HepG2 (cell line): ENCODE measurements around the gene SLC34A3. TPM values are rescaled to one million over a fixed set of nuclear protein-coding genes. Genes with fewer than 3 reads are reported as not detected.

Experiments used
- ATAC-seq: fragments of 200-7000 bp; cut with Tn5 transposase; 3 replicates; pipeline ENCODE4 v1.9.1; 2020; ENCODE audit warnings: mild to moderate bottlenecking, moderate library complexity
- BruUV-seq: library from RNA; stranded (reverse); fragments of 400-500 nt; replicated peaks from 2 replicates; lab custom pipeline; 2021; lab: Mats Ljungman, UMichigan
- CTCF ChIA-PET: fragments of 300-600 bp; formaldehyde crosslinking; extraction: SDS; loops from one replicate; lab custom pipeline; 2021; ENCODE audit warnings: low total read pairs, inconsistent platforms, low intra/inter-chr PET ratio; lab: Yijun Ruan, JAX
- POLR2A ChIA-PET: fragments of 350-600 bp; sonication (Branson Sonifier 250); formaldehyde crosslinking; loops from one replicate; lab custom pipeline; 2020; ENCODE audit warnings: antibody characterized with exemption, inconsistent platforms; lab: Yijun Ruan, JAX
- DNase-seq: peaks from one replicate; pipeline ENCODE4 v3.0.0-alpha.2; 2015; ENCODE audit warnings: low spot score
- FAIRE-seq: peaks from 3 replicates; lab custom pipeline; 2011; peaks lifted over from hg19 to GRCh38; lab: Jason Lieb, UNC
- H2AFZ ChIP-seq: one replicate; pipeline ENCODE4 v1.6.1; 2011; ENCODE audit warnings: low read length, inconsistent platforms
- H3K27ac ChIP-seq: fragments of 300-600 bp; 3 replicates; pipeline ENCODE4 v1.8.0; 2011; ENCODE audit warnings: mixed run types, mild to moderate bottlenecking, mixed read lengths, low read length, inconsistent platforms; ENCODE audit not compliant: insufficient read depth; ENCODE audit errors: extremely low read length
- H3K27me3 ChIP-seq, 2 experiments: fragments of 200-600 bp in 1 of 2; 2 replicates in 1 of 2; 3 replicates in 1 of 2; pipeline versions ENCODE4 v1.6.0 to v1.8.0; 2011; ENCODE audit warnings: low read length in 2 of 2, mild to moderate bottlenecking in 2 of 2, moderate library complexity in 2 of 2, inconsistent platforms in 1 of 2; ENCODE audit not compliant: insufficient read depth in 2 of 2, control insufficient read depth in 1 of 2
- H3K36me3 ChIP-seq, 2 experiments: fragments of 200-600 bp in 1 of 2; replicated peaks in 1 of 2; 2 replicates in 1 of 2; 3 replicates in 1 of 2; pipeline versions ENCODE4 v1.5.1 to v1.8.0; 2011; ENCODE audit warnings: low read length in 2 of 2, inconsistent platforms in 1 of 2; ENCODE audit not compliant: insufficient read depth in 2 of 2, control insufficient read depth in 1 of 2
- H3K4me1 ChIP-seq: 2 replicates; pipeline ENCODE4 v1.5.1; 2012; ENCODE audit warnings: low read length, inconsistent platforms; ENCODE audit not compliant: insufficient read depth
- H3K4me2 ChIP-seq: 2 replicates; pipeline ENCODE4 v1.6.0; 2011; ENCODE audit warnings: low read depth, low read length, inconsistent platforms
- H3K4me3 ChIP-seq, 3 experiments: fragments of 200-600 bp in 1 of 3; sonication (generic), shearing (Covaris generic) in 1 of 3; replicated peaks in 1 of 3; 2 replicates each; pipeline ENCODE4 v1.5.1; 2011 to 2016; ENCODE audit warnings: low read length in 3 of 3, inconsistent platforms in 2 of 3, low read depth in 2 of 3, mild to moderate bottlenecking in 2 of 3, control low read depth in 1 of 3, mixed read lengths in 1 of 3; ENCODE audit not compliant: insufficient read depth in 1 of 3
- H3K79me2 ChIP-seq: one replicate; pipeline ENCODE4 v1.6.1; 2011; ENCODE audit warnings: low read length, inconsistent platforms; ENCODE audit not compliant: insufficient read depth
- H3K9ac ChIP-seq: 2 replicates; pipeline ENCODE4 v1.6.0; 2011; ENCODE audit warnings: mild to moderate bottlenecking, low read depth, low read length, inconsistent platforms; ENCODE audit not compliant: insufficient read depth
- H3K9me3 ChIP-seq: 2 replicates; pipeline ENCODE4 v1.5.1; 2012; ENCODE audit warnings: mild to moderate bottlenecking, low read length
- H4K20me1 ChIP-seq: 2 replicates; pipeline ENCODE4 v1.6.0; 2011; ENCODE audit warnings: inconsistent platforms, mild to moderate bottlenecking, low read length, moderate library complexity; ENCODE audit not compliant: insufficient read depth
- AGO2 ChIP-seq: fragments of 200-400 bp; formaldehyde crosslinking; optimal IDR thresholded peaks from 2 replicates; pipeline ENCODE3; 2017; ENCODE audit warnings: mild to moderate bottlenecking, low read depth, low read length, moderate library complexity
- ASH2L ChIP-seq: fragments of 300-600, 200-600 bp; sonication (generic); IDR thresholded peaks from 2 replicates; pipeline ENCODE4 v1.7.0; 2017; ENCODE audit warnings: low read depth, mild to moderate bottlenecking, moderate library complexity, mixed read lengths, low read length; ENCODE audit not compliant: insufficient read length
- ATF3 ChIP-seq: sonication (generic); formaldehyde crosslinking; IDR thresholded peaks from 2 replicates; pipeline ENCODE4 v1.4.0; 2020; ENCODE audit warnings: missing genetic modification reagents
- FOXM1 ChIP-seq: sonication (generic); formaldehyde crosslinking; IDR thresholded peaks from 2 replicates; pipeline ENCODE4 v1.5.0; 2020; ENCODE audit warnings: missing genetic modification reagents
- SP2 ChIP-seq: sonication (generic); formaldehyde crosslinking; IDR thresholded peaks from 2 replicates; pipeline ENCODE4 v1.5.1; 2020; ENCODE audit warnings: mild to moderate bottlenecking, missing genetic modification reagents
- TEAD3 ChIP-seq: optimal IDR thresholded peaks from 2 replicates; pipeline ENCODE3; 2016; ENCODE audit warnings: borderline replicate concordance
- THAP8 ChIP-seq: sonication (generic); formaldehyde crosslinking; IDR thresholded peaks from 2 replicates; pipeline ENCODE4 v1.5.1; 2020; ENCODE audit warnings: missing genetic modification reagents, mild to moderate bottlenecking, borderline replicate concordance
- ZC3H13 ChIP-seq: sonication (generic); formaldehyde crosslinking; IDR thresholded peaks from 2 replicates; pipeline ENCODE4 v1.8.1; 2023; ENCODE audit warnings: mild to moderate bottlenecking, missing genetic modification reagents, moderate library complexity
- ZIK1 ChIP-seq: sonication (generic); formaldehyde crosslinking; IDR thresholded peaks from 2 replicates; pipeline ENCODE4 v1.5.0; 2020; ENCODE audit warnings: mild to moderate bottlenecking, low read depth, missing genetic modification reagents, borderline replicate concordance
- ZNF138 ChIP-seq: sonication (generic); formaldehyde crosslinking; IDR thresholded peaks from 2 replicates; pipeline ENCODE4 v1.5.0; 2020; ENCODE audit warnings: mild to moderate bottlenecking, low read depth, missing genetic modification reagents
- ZNF749 ChIP-seq: sonication (generic); formaldehyde crosslinking; IDR thresholded peaks from 2 replicates; pipeline ENCODE4 v1.8.0; 2022; ENCODE audit warnings: mild to moderate bottlenecking, missing genetic modification reagents, moderate library complexity, borderline replicate concordance
- WGBS: methylation state at CpG from one replicate; pipeline ENCODE4 v1.1.6; 2017; ENCODE audit warnings: low lambda C conversion rate; 5-methylcytosine and 5-hydroxymethylcytosine counted together
- in situ Hi-C: cut with HindIII; loops from 2 replicates; pipeline ENCODE4 v1.10.0; 2017; ENCODE audit warnings: low pct_unique_long_range_greater_than_20kb; ENCODE audit not compliant: extremely low pct_ligation_motif_present
- intact Hi-C: fragments of 100-400 bp; cut with micrococcal nuclease; formaldehyde crosslinking; loops from one replicate; pipeline ENCODE4 v1.10.0; 2022; ENCODE audit not compliant: unreplicated experiment
- polyA plus RNA-seq, 8 experiments: library from polyadenylated mRNA; depleted of rRNA in 3 of 8; stranded (reverse) in 7 of 8; unstranded in 1 of 8; fragments of >200 nt; fragmentation: Illumina TruSeq in 4 of 8; extraction: Trizol in 4 of 8; gene quantifications; 2 replicates each; pipeline versions ENCODE4 v1.2.1 to v1.2.3, GENCODE V29; 2011 to 2016; ENCODE audit warnings: low read depth in 4 of 8, missing spikeins in 1 of 8, mixed read lengths in 1 of 8; ENCODE audit not compliant: insufficient read depth in 1 of 8
- total RNA-seq, 5 experiments: library from RNA; depleted of rRNA; stranded (reverse); fragments of >200 nt; fragmentation: Illumina TruSeq; extraction: Trizol; gene quantifications; 2 replicates each; pipeline ENCODE4 v1.2.3, GENCODE V29; 2016; ENCODE audit warnings: low read depth in 1 of 5

The SLC34A3 gene
- total and polyA plus RNA-seq, 2 of the 13 experiments (the other 11 are each of a cell fraction or from before 2014, with no cell fraction given): 0.07 to 1.0 TPM

- DNase-seq: no peak
- no peak overlapping the region for H3K4me2 ChIP-seq
- peaks cover 28% of the 10 kb centered on the region for H3K4me1 ChIP-seq
- H2AFZ ChIP-seq: no peak overlapping the region
- no peak overlapping the region for H3K27ac ChIP-seq
- H3K79me2 ChIP-seq: peaks cover 3% of the 10 kb centered on the region
- no peak for FAIRE-seq
- H3K27me3 ChIP-seq: no peaks in the 10 kb centered on the region
- in situ Hi-C loops (no loop called here), intact Hi-C loops (no loop called here)
- no peak overlapping the region for H3K9ac ChIP-seq
- BruUV-seq: no TSS peak
- H3K9me3 ChIP-seq: no peaks in the 10 kb centered on the region
- no peak overlapping the region for H3K4me3 ChIP-seq
- no peaks in the 10 kb centered on the region; a peak in 1 of 5 replicates for H3K36me3 ChIP-seq
- TF ChIP-seq AGO2 (peak; percentile 1), ZIK1 (CRISPR knock-in tag) (no peak)
- TF ChIP-seq, all 625 proteins: peak for 1
- 96% methylated on average over 14 of the region's 19 CpGs for WGBS
- POLR2A ChIA-PET: interaction anchor here (1.3 kb wide), 1 partner anchor 15 kb away, joined by 3 read pairs; no protein-coding TSS in a partner anchor
- H4K20me1 ChIP-seq: peaks cover 4% of the 10 kb centered on the region; the same call in 1 of the 2 replicates
- no peak for ATAC-seq
- CTCF ChIA-PET: no interaction called here
Observed at GRCh38 chr9:137214620-137215019, 16.1 kb upstream of the SLC34A3 start.

- FAIRE-seq: no peak
- WGBS: 98% methylated on average over 15 of the region's 22 CpGs
- Histone ChIP-seq H3K79me2 (peaks cover 3% of the 10 kb centered on the region), H3K9ac (no peak overlapping the region), H3K4me2 (no peak overlapping the region), H3K9me3 (no peaks in the 10 kb centered on the region), H3K4me3 (no peak overlapping the region), H3K27me3 (no peaks in the 10 kb centered on the region), H3K36me3 (no peaks in the 10 kb centered on the region; a peak in 1 of 5 replicates), H2AFZ (no peak overlapping the region), H3K4me1 (peaks cover 29% of the 10 kb centered on the region), H4K20me1 (peaks cover 4% of the 10 kb centered on the region; the same call in 1 of the 2 replicates), H3K27ac (no peak overlapping the region)
- ChIA-PET POLR2A (interaction anchor here (1.3 to 13.4 kb wide), 2 partner anchors 11 to 16 kb away, joined by 3 to 225 read pairs; partner anchors contain the start of genes NDOR1, TMEM203 and TPRN), CTCF (no interaction called here)
- DNase-seq: no peak
- no TSS peak for BruUV-seq
- TF ChIP-seq ATF3: no peak
- no peak for TF ChIP-seq TEAD3
- TF ChIP-seq ASH2L: no peak
- no peak for TF ChIP-seq THAP8 (CRISPR knock-in tag)
- no peak for TF ChIP-seq ZNF138 (CRISPR knock-in tag)
- TF ChIP-seq SP2: no peak
- TF ChIP-seq ZC3H13: no peak
- TF ChIP-seq FOXM1 (CRISPR knock-in tag): no peak
- no peak for TF ChIP-seq ZNF749 (CRISPR knock-in tag)
- ATAC-seq: no peak
- in situ Hi-C loops (no loop called here), intact Hi-C loops (no loop called here)
Observed at GRCh38 chr9:137215196-137215986, 15.3 kb upstream of the SLC34A3 start.
